HUDEP-2 (cell line): ENCODE results near the gene GALNT17.

Source experiments
- DNase-seq, 76 experiments: peaks; one replicate each; lab custom pipeline; 2025; ENCODE audit not compliant: unreplicated experiment in 76 of 76; lab: John Stamatoyannopoulos, UW

GALNT17 gene

GRCh38 chr7:71485586-71485985 is 353.6 kb downstream of the GALNT17 start:
- no peak for DNase-seq

DNA sequence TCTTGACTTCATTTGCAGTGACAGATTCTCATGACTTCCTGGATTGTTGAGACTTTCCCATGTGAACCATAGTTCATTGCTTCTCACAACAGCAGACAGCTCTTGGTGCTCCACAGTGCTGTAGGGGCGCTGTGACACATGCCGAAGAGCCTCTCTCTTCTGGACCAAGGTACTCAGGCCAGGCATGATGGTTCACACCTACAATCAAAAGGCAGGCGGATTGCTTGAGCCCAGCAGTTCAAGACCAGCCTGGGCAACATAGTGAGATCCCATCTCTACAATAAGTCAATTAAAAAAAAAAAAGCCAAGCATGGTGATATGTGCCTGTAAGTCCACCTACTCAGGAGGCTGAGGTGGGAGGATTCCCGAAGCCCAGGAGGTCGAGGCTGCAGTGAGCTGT is 354.5 kb downstream of the GALNT17 start:
- no peak for DNase-seq

GRCh38 chr7:71486856-71487628 is 355.1 kb downstream of the GALNT17 start:
- DNase-seq, result no peak

GRCh38 chr7:71488308-71488707 is 356.4 kb downstream of the GALNT17 start:
- no peak for DNase-seq

GRCh38 chr7:71491336-71491735 is 359.4 kb downstream of the GALNT17 start:
- DNase-seq, result no peak

GRCh38 chr7:71495828-71496227 is 363.9 kb downstream of the GALNT17 start:
- DNase-seq, result no peak

DNA sequence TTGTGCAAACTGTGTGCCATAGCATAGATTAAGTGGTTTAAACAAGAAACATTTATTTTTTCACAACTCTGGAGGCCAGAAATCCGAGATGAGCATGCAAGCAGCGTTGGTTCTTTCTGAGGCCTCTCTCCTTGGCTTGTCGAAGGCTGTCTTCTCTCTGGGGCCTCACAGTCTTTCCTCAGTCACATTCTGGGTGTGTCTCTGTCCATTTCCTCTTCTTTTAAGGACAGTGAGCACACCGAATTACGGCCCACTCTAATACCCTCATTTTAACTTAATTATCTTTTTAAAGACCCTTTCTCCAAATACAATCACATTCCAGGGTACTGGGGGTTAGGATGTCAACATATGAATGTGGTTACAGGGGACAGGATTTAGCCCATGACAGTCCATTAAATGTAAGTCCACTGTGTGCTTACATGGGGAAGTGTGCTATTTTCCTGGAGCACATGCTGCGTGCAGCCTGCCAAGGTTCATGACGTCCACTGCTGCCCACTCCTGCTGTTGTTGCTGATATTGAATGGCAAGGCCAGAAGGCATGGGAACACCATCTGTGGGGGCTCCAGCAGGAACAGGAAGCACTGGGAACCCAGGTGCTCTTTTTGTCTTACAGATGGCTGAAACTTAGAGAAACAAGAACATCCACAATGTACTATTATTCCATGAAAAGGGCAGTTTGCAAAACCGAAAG is 365.5 kb downstream of the GALNT17 start:
- DNase-seq, result no peak

- no peak for DNase-seq
Measured at GRCh38 chr7:71498381-71498780, 366.4 kb downstream of the GALNT17 start.

- DNase-seq, result no peak
Measured at GRCh38 chr7:71504697-71505441, 372.9 kb downstream of the GALNT17 start.

- no peak for DNase-seq
Measured at GRCh38 chr7:71506822-71507221, 374.9 kb downstream of the GALNT17 start.

- DNase-seq, result no peak
Measured at GRCh38 chr7:71507680-71508602, 376.0 kb downstream of the GALNT17 start.

DNA sequence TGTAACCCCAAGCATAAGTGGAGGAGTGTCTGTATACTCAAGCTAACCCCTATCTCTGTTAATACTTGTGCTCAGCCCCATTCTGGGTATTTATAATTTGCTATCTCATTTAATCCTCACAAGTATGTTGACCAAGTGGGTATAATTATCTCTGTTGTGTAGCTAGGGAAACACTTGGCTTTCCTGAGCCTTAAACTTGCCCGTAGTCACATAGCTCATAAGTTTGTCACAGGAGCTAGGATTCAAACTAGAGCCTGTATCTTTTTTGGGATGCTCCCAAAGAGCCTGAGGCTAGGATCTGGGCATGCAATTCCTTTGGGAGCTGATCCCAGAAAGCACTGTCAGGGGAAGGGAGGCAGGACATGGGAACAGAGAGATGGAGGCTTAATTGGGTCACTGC is 377.4 kb downstream of the GALNT17 start:
- no peak for DNase-seq

GRCh38 chr7:71511361-71511807 is 379.4 kb downstream of the GALNT17 start:
- DNase-seq, result no peak

- no peak for DNase-seq
Measured at GRCh38 chr7:71517940-71518699, 386.2 kb downstream of the GALNT17 start.

- DNase-seq, result no peak
Measured at GRCh38 chr7:71518880-71519279, 386.9 kb downstream of the GALNT17 start.

DNA sequence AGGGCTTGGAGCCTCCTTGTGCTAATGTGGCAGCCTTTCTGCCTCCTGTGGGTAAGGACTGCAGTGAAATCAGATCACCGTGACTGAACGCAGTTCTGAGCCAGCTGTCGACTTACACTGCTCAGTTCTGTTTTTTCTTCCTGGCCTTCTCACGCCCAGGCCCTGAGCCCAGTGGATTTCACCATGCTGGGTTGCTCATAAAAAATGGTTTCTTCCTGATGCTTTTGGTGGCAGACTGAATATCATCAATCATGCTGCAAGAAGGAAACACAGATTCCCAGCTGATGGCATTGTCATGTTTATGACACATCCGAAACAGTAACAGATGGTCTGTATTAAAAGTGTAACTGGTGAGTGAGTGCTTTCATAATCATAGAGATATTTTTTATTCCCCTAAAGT is 389.6 kb downstream of the GALNT17 start:
- no peak for DNase-seq

- DNase-seq, result no peak
Measured at GRCh38 chr7:71526106-71526505, 394.2 kb downstream of the GALNT17 start.

DNA sequence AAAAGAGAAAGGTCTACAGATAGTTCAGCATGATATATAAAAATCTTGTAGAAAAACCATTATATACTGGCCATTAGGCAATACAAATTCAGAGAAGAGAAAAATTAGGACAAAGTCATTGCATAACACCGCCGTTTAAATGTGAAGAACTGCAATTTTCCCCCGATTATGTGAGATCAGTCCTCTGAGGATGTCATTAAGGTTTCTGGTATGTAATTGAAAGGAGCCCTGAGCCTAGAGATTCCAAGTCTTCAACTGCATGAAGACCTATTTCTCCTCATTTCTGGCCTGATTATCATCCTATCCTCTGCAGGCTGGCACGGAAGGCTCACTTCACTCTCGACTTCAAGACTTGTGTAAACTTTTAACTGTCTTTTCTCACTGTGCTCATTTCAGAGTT is 395.3 kb downstream of the GALNT17 start:
- DNase-seq, result no peak

DNA sequence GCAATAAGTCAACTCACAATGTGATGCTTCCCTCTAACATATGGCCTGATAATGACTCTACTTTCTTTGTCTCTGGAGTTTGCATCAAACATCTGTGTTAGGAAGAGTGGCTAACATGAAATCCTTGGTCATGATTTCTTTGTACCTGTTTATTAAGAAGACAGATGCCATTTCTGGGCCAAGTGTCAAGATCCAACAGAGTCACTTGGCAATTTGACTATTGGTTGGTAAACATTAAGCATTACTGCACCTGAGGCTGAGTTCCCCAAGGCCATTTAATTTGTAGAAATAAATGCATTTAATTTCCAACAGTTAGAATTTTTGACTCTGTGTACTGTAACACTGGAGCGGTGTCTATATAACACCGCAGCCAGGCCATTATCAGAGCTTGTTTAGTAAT is 403.7 kb downstream of the GALNT17 start:
- DNase-seq, result no peak

DNA sequence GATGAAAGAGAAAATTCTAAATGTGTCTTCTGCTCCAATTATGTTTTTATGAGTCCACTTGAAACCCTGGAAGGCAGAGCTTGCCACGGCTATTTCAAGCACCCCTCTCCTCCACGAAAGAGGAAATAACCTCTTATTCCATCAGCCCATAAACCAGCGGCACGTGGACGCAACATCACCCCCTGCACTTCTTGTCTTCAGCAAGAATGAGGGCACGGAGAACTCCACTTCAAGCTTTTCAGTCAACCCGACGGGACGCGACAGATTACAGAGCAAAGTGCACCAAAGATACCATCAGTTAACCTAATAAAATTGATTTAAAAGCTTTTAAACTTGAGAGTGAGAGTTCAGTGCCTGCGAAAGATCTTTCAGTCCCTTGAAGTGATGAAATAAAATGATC is 406.3 kb downstream of the GALNT17 start:
- no peak for DNase-seq
